A549 (cell line): ENCODE results near the gene TM4SF4.

Experiments
- BHLHE40 ChIP-seq: IDR thresholded peaks from 2 replicates; pipeline ENCODE4 v1.6.1; 2012; ENCODE audit warnings: low read depth, low read length, inconsistent platforms
- CBX2 ChIP-seq: fragments of 200-600 bp; sonication (generic); IDR thresholded peaks from 2 replicates; pipeline ENCODE4 v1.6.1; 2016; ENCODE audit warnings: low read depth, mild to moderate bottlenecking, borderline replicate concordance
- CHD2 ChIP-seq: fragments of 150-350 bp; IDR thresholded peaks from 2 replicates; pipeline ENCODE4 v1.6.1; 2014; ENCODE audit warnings: low read length; ENCODE audit not compliant: partially characterized antibody
- CTCF ChIP-seq: fragments of >200 bp; sonication (Bioruptor Twin); formaldehyde crosslinking; IDR thresholded peaks from 3 replicates; pipeline ENCODE4 v1.5.1; 2016
- EP300 ChIP-seq, 2 experiments: fragments of >200 bp; sonication (Bioruptor Twin); formaldehyde crosslinking; IDR thresholded peaks; 2 replicates in 1 of 2; 3 replicates in 1 of 2; pipeline ENCODE4 v1.6.1; 2016 to 2017
- HEYL ChIP-seq: fragments of 250-450 bp; sonication (Bioruptor Pico); IDR thresholded peaks from 2 replicates; pipeline ENCODE4 v1.8.0; 2021; ENCODE audit warnings: mild to moderate bottlenecking, moderate library complexity
- HOXA7 ChIP-seq: fragments of 250-450 bp; sonication (Bioruptor Pico); IDR thresholded peaks from 2 replicates; pipeline ENCODE4 v1.5.0; 2020; ENCODE audit warnings: mild to moderate bottlenecking, moderate library complexity
- POLR2A ChIP-seq: IDR thresholded peaks from 2 replicates; pipeline ENCODE4 v1.6.1; 2012; ENCODE audit warnings: mild to moderate bottlenecking, low read length
- RAD21 ChIP-seq, 2 experiments: fragments of >200 bp in 1 of 2; sonication (Bioruptor Twin) in 1 of 2; formaldehyde crosslinking in 1 of 2; IDR thresholded peaks in 1 of 2; conservative IDR thresholded peaks in 1 of 2; 2 replicates in 1 of 2; 3 replicates in 1 of 2; pipeline ENCODE4 v1.6.1; 2012 to 2018; ENCODE audit warnings: inconsistent platforms in 1 of 2
- RCOR1 ChIP-seq: fragments of 150-350 bp; IDR thresholded peaks from 2 replicates; pipeline ENCODE4 v1.6.1; 2014; ENCODE audit warnings: antibody characterized with exemption, low read length, low read depth
- REST ChIP-seq: fragments of 200-600 bp; sonication (generic); IDR thresholded peaks from 2 replicates; pipeline ENCODE4 v1.6.1; 2016; ENCODE audit warnings: antibody characterized with exemption, mild to moderate bottlenecking, moderate library complexity
- SMC3 ChIP-seq: fragments of >200 bp; sonication (Bioruptor Twin); formaldehyde crosslinking; IDR thresholded peaks from 3 replicates; pipeline ENCODE4 v1.6.1; 2018; ENCODE audit warnings: inconsistent platforms
- TF ChIP-seq, protein P1 (sequence below): IDR thresholded peaks from 2 replicates; pipeline ENCODE4 v1.6.1; 2012
- TF ChIP-seq, protein P2 (sequence below): fragments of 250-450 bp; sonication (Bioruptor Pico); IDR thresholded peaks from 2 replicates; pipeline ENCODE4 v1.5.0; 2021; ENCODE audit warnings: mild to moderate bottlenecking, moderate library complexity, borderline replicate concordance

GRCh38 chr3:149442043-149442442, 32.5 kb upstream of the TM4SF4 start:
- no peak for TF ChIP-seq CTCF
- TF ChIP-seq RCOR1: no peak
- TF ChIP-seq, protein P1, sequence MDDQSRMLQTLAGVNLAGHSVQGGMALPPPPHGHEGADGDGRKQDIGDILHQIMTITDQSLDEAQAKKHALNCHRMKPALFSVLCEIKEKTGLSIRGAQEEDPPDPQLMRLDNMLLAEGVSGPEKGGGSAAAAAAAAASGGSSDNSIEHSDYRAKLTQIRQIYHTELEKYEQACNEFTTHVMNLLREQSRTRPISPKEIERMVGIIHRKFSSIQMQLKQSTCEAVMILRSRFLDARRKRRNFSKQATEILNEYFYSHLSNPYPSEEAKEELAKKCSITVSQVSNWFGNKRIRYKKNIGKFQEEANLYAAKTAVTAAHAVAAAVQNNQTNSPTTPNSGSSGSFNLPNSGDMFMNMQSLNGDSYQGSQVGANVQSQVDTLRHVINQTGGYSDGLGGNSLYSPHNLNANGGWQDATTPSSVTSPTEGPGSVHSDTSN: no peak
- no peak for TF ChIP-seq REST
- no peak for TF ChIP-seq CHD2
- no peak for TF ChIP-seq RAD21 (conservative IDR thresholded peaks at IDR 0.05 in 1 of 2, IDR thresholded peaks at IDR 0.05 in 1 of 2)
- TF ChIP-seq POLR2A: no peak
- TF ChIP-seq, protein P2, sequence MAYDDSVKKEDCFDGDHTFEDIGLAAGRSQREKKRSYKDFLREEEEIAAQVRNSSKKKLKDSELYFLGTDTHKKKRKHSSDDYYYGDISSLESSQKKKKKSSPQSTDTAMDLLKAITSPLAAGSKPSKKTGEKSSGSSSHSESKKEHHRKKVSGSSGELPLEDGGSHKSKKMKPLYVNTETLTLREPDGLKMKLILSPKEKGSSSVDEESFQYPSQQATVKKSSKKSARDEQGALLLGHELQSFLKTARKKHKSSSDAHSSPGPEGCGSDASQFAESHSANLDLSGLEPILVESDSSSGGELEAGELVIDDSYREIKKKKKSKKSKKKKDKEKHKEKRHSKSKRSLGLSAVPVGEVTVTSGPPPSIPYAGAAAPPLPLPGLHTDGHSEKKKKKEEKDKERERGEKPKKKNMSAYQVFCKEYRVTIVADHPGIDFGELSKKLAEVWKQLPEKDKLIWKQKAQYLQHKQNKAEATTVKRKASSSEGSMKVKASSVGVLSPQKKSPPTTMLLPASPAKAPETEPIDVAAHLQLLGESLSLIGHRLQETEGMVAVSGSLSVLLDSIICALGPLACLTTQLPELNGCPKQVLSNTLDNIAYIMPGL (CRISPR knock-in tag): no peak
- no peak for TF ChIP-seq HEYL (CRISPR knock-in tag)
- TF ChIP-seq CBX2: no peak
- no peak for TF ChIP-seq BHLHE40
- no peak for TF ChIP-seq EP300 (IDR thresholded peaks at IDR 0.05)
- TF ChIP-seq HOXA7 (CRISPR knock-in tag): no peak
- no peak for TF ChIP-seq SMC3
